Measurements from ENCODE around the gene ITGA8.
"Not testable (repeated sequence)": the region's sequence is repeated elsewhere in the genome, so short reads cannot be mapped to it uniquely, and the experiment has no call there.

The ITGA8 gene

GRCh38 chr10:15605740-15606369 lies 113.9 kb downstream of the ITGA8 start:
- DNase-seq: no peak

- no peak for DNase-seq
Observed at GRCh38 chr10:15603446-15604011, 116.2 kb downstream of the ITGA8 start.

- DNase-seq: no peak
Observed at GRCh38 chr10:15601819-15602218, 117.9 kb downstream of the ITGA8 start.

GRCh38 chr10:15595260-15595659 lies 124.5 kb downstream of the ITGA8 start:
- DNase-seq: no peak

GRCh38 chr10:15591937-15592336 lies 127.8 kb downstream of the ITGA8 start:
- no peak for DNase-seq

- DNase-seq: no peak
Observed at GRCh38 chr10:15591431-15591830, 128.3 kb downstream of the ITGA8 start.

- no peak for DNase-seq
Observed at GRCh38 chr10:15588635-15589508, 130.8 kb downstream of the ITGA8 start.

- no peak for DNase-seq
Observed at GRCh38 chr10:15588151-15588550, 131.6 kb downstream of the ITGA8 start.

GRCh38 chr10:15587271-15587670 lies 132.5 kb downstream of the ITGA8 start:
- no peak for DNase-seq

GRCh38 chr10:15585303-15585715 lies 134.4 kb downstream of the ITGA8 start:
- peak; percentile 60 for DNase-seq

GRCh38 chr10:15582972-15583371 lies 136.8 kb downstream of the ITGA8 start:
- DNase-seq: not testable (repeated sequence)

- DNase-seq: no peak
Observed at GRCh38 chr10:15579605-15580004, 140.1 kb downstream of the ITGA8 start.

- DNase-seq: no peak
Observed at GRCh38 chr10:15572531-15573045, 147.1 kb downstream of the ITGA8 start.

- DNase-seq: no peak
Observed at GRCh38 chr10:15571575-15571974, 148.1 kb downstream of the ITGA8 start.

- DNase-seq: no peak
Observed at GRCh38 chr10:15570738-15571339, 148.9 kb downstream of the ITGA8 start.

GRCh38 chr10:15567952-15568351 lies 151.8 kb downstream of the ITGA8 start:
- no peak for DNase-seq

- DNase-seq: no peak
Observed at GRCh38 chr10:15563246-15563645, 156.5 kb downstream of the ITGA8 start.

GRCh38 chr10:15562578-15562977 lies 157.1 kb downstream of the ITGA8 start:
- no peak for DNase-seq

GRCh38 chr10:15562116-15562515 lies 157.6 kb downstream of the ITGA8 start:
- no peak for DNase-seq

- no peak for DNase-seq
Observed at GRCh38 chr10:15558136-15558535, 161.6 kb downstream of the ITGA8 start.

- DNase-seq: not testable (repeated sequence)
Observed at GRCh38 chr10:15557168-15557567, 162.6 kb downstream of the ITGA8 start.

GRCh38 chr10:15550950-15551349 lies 168.8 kb downstream of the ITGA8 start:
- DNase-seq: no peak

- no peak for DNase-seq
Observed at GRCh38 chr10:15548331-15548730, 171.4 kb downstream of the ITGA8 start.
